ENCODE data around the gene KIF21B.

The KIF21B gene

GRCh38 chr1:200989337-200989736 is 34.2 kb downstream of the KIF21B start:
- no peak for DNase-seq

DNA sequence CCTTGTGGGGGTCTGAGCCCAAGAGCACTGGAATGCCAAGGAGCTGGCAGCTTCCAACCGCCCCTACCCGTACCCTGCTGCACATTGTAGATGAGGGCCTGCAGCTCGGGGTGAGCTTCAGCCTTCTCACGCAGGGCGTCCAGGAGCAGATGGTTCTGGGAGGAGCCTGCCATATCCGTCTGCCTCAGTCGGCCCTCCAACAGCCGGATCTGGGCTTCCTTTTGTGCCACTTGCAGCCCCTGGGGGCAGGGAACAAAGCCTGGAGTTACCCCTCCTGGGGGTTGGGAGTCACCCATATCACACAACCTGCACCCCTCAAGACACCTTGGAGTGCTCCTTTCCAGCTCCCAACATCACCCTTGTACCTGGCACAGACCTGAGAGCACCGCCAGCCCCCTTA is 34.8 kb downstream of the KIF21B start:
- no peak for DNase-seq

- no peak for DNase-seq
Measured at GRCh38 chr1:200985481-200985880, 38.0 kb downstream of the KIF21B start.

DNA sequence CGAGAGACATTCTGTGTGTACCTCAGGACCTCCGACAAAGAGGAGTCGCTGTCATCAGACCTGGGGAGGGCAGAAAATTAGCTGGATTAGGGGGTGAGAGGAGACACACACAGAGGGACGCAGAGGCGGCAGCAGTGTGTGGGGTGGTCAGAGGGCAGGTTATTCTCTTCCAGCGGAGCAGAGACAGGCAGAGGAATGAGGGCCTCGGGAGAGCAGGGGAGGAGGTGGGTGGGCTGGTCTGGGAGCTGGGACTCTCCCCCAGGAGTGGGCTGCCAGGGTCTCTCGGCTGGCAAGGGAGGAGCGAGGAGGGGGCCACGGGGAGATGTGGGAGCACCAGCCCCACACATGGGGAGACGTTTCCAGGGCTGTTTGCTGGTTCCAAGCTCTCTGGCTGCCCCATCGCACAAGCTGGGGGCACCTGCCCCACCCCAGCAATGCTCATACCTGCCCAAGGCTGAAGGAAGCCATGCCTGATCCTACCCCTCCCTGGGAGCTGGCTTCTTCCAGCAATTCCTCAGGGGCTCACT is 40.4 kb downstream of the KIF21B start:
- no peak for DNase-seq

DNA sequence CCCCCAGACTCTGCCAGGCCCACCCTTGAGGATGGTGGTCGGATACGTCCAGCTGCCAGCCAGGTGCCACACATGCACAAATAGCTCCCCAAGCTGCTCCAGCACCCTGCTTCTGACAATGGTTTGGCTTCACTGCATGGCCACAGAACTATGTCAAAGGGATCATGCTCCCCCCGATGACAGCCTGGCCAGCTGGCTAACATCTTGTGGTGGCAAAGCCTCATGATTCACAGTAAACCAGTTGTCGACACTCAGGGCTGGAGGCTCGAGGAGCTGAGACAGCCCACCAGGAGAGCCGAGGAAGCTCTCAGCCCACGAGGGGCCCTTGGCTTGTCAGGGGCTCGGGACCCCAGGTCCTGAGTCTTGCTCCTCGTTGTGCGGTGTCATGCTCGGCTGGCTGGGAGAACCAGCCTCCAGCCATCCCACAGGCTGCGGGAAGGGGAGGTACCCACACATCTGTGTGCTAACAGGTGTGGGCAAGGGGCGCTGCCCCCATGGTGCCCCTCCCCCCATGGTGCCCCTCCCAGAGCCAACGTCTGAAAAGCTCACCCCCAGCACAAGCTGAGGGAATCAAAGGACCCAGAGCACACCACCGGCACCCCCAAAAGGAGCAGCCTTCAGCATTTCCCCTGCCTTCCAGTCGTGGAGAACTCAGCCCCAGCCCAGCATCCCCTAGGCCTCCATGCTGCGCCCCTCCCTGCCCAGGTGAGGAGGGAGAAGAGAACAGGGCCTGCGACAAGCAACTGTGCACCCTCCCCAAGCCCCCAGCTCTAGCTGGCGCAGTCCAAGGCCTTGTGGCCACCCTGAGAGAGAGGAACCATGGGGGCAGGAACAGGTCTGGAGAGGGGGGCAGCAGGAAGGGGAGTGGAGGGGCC is 41.2 kb downstream of the KIF21B start:
- no peak for DNase-seq

DNA sequence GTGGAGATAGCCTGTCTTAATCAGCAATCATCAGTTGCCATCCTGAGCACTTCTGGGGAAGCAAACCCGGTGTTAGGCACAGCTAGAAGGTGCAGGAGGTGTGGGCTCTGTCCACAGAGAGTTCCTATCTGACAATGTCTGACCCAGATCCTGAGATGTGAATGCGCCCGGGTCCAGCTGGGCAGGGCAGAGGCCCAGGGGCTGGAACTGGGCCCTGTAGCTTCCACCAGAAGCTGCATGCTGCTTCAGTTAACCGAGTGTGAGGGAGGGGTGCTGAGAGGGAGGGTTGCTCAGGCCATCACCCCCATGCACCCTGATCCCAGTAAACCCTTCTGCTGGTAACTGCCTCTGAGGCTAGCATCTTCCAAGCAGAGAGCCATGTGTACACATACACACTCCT is 42.2 kb downstream of the KIF21B start:
- DNase-seq, result no peak

- no peak for DNase-seq
Measured at GRCh38 chr1:200980873-200981272, 42.6 kb downstream of the KIF21B start.

GRCh38 chr1:200980452-200980772 is 43.1 kb downstream of the KIF21B start:
- no peak for DNase-seq

- peak; percentile 75 for DNase-seq
Measured at GRCh38 chr1:200979574-200980451, 43.7 kb downstream of the KIF21B start.

GRCh38 chr1:200977071-200977754 is 46.3 kb downstream of the KIF21B start:
- no peak for DNase-seq

GRCh38 chr1:200976634-200977033 is 46.9 kb downstream of the KIF21B start:
- no peak for DNase-seq

- no peak for DNase-seq
Measured at GRCh38 chr1:200975458-200975857, 48.1 kb downstream of the KIF21B start.

DNA sequence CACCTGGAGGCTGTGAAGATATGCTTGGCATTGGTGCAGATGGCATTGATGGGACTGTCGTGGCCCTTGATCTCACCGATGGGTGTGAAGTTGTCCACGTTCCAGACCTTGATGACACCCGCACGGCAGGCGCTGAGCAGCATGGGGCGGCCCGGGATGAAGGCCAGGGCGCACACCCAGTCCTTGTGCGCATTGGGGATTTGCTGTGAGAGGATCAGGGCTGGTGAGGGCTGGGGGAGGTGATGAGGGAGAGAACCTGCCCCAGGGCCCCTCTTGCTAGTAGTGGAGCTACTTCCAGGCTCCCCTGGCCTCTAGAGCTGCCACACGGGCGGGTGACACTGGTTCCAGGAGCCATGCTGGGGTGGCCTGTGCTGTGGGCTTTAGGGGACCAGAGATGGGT is 48.8 kb downstream of the KIF21B start:
- DNase-seq, result no peak

- DNase-seq, result no peak
Measured at GRCh38 chr1:200973937-200974657, 49.4 kb downstream of the KIF21B start.

DNA sequence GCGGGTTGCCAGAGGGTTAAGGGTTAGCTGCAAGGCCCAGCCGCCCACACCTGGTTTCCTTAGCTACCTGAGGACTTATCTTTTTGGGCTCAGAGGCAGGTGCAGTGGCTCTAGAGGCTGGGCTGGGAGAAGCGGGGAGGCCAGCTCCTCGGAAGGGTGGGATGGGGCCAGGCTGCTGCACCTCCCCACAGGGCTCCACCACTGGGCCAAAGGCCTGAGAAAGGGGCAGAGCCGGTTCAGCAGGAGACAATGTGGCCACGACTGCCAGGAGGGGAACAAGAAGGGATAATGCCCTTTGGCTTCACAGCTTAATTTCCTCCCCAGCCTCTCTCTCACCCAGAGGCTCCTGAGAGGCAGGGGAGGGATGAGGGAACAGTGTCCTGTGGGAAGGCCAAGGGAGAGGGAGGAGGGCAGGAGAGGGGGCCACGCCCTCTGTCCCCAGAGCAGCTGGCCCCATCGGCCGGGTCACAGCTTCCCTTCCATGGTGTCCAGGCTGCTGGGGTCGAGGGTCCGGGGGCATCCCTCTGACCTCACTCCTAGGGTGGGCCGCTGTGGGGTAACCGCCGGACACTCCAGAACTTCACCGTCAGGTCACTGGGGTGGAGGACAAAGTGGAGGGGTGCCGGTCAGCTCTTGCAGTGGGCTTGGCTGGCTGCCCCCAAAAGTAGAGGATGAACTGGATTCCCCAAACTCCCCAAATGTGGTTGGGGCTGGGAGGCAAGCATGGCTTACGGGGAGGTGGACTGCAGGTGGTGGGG is 50.4 kb downstream of the KIF21B start:
- no peak for DNase-seq

GRCh38 chr1:200971955-200972711 is 51.4 kb downstream of the KIF21B start:
- DNase-seq, result peak; percentile 44

DNA sequence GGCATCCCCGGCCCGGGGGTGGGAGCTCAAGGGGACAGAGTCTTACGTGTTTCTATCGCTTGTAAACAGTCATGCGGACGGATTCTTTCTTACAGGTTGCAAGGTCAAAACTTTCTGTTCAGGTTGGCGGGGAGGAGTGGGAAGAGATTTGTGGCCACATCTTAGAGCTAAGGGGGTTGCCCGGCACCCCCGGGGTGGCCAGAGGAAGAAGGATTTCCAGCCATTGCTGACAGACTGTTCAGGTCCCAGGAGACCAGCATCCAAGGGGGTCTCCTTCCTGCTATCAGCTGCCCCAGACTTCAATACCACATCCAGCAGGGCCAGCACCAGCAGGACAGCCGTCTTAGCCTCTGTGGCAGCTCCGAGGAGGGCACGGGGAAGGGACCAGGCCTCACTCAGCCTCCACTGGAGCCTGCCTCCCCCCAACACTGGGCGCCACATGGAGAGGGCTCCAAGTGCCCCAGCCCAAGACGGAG is 52.0 kb downstream of the KIF21B start:
- DNase-seq, result no peak

DNA sequence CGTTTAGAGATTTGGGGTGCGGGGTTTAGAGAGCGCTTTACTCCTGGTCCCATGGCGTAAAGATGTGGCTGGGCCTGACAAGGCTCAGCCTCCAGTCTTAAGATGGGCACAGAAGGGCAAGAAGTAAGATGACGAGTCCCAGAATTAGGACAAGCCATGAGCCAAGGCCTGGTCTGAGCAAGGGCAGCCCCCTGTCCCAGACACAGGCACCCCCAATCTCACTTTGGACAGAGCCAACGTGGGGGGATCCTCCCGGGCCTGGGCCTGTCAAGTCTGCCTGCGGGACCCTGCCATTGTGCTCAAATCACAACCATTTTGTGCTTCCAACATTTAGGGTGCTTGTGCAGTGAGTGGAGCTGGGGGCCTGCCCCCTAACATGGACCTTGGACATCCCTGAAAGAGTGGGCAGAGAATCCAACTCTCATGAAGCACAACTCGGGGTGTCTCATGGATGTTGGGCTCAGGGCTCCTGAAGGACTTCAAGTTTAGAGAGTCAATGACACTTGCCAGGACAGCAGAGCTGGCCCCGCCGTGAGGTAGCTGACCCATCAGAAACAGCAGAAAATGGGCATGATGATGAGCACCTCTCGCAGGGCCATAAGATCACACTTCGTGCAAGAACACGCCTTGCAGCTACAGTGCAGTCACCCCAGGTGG is 52.6 kb downstream of the KIF21B start:
- no peak for DNase-seq

GRCh38 chr1:200969726-200970561 is 53.6 kb downstream of the KIF21B start:
- no peak for DNase-seq
